HG03064 (cell line): Measurements from ENCODE around the gene MRPL3.

Experiments used
- ATAC-seq: cut with Tn5 transposase; IDR thresholded peaks from one replicate; pipeline ENCODE4 v1.9.1; 2021; ENCODE audit warnings: low read depth; ENCODE audit not compliant: unreplicated experiment

The MRPL3 gene

DNA sequence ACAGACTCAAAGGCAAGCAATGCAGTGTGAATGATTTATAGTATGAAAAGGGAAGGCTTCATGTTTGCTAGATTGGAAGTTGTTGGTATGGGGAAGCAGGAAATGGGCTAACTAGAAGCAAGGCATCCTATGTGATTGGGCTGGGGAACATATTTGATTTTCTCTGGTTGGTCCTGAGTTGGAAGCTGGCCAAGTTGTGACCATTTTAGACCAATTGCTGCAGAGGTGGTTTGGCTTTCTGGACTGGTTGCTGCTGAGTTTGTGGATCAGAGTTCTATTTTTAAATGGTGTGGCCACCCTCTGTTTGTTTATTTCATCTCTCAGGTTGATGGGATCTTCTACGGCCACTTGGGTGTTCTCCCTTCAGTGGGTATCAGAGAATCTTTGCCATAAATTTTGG, 81.5 kb downstream of the MRPL3 start:
- no peak for ATAC-seq

DNA sequence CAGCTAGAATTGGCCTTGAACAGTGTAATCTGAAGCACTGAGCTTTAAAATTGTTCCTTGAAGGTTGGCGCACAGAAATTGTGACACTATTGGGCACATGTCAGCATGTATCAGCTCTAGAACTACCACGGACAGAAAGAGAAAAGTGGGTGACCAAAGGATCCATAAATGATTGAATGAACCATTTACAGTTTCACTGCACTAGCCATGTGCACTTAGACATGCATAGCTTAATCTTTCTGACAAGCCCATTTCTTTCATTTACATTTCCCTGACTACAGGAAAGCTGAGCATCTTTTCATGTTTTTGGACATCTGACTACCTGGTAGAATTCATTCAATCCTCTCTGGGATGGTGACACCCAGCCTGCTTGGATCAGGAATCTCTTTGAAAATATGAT, 85.0 kb downstream of the MRPL3 start:
- ATAC-seq = no peak
